B cell (primary cell): ENCODE measurements around the gene IQGAP1. TPM values are rescaled to one million over a fixed set of nuclear protein-coding genes. Genes with fewer than 3 reads are reported as not detected.

Experiments used
- ATAC-seq: fragments of 200-7000 bp; cut with Tn5 transposase; one replicate; pipeline ENCODE4 v1.10.0; 2021; ENCODE audit warnings: low read depth, mild to moderate bottlenecking, moderate number of reproducible peaks, moderate library complexity
- CTCF ChIA-PET: fragments of 350-600 bp; sonication (Branson Sonifier 250); formaldehyde crosslinking; loops from one replicate; lab custom pipeline; 2021; ENCODE audit warnings: antibody characterized with exemption, inconsistent platforms; lab: Charles Lee
- POLR2A ChIA-PET: fragments of 350-600 bp; sonication (Branson Sonifier 250); formaldehyde crosslinking; loops from one replicate; lab custom pipeline; 2021; ENCODE audit warnings: antibody characterized with exemption; lab: Charles Lee
- DNase-seq: peaks from one replicate; pipeline ENCODE4 v3.0.0; 2013
- H2AFZ ChIP-seq: 2 replicates; pipeline ENCODE4 v1.6.1; 2012; ENCODE audit warnings: mild to moderate bottlenecking, low read depth, low read length; ENCODE audit not compliant: insufficient read depth, poor library complexity, severe bottlenecking
- H3K27ac ChIP-seq, 2 donors: 1 replicate in 1 of 2; 2 replicates in 1 of 2; pipeline ENCODE4 v1.5.1; 2012 to 2013; ENCODE audit warnings: low read length in 2 of 2, mild to moderate bottlenecking in 2 of 2, moderate library complexity in 1 of 2
- H3K27me3 ChIP-seq, 4 experiments: fragments of 200-600 bp in 1 of 4; sonication (generic) in 1 of 4; replicated peaks in 1 of 4; 1 replicate in 2 of 4; 2 replicates in 2 of 4; pipeline versions ENCODE4 v1.6.1 to v1.7.0; 2013 to 2016; ENCODE audit warnings: low read length in 3 of 4, mild to moderate bottlenecking in 2 of 4, mixed read lengths in 1 of 4, moderate library complexity in 1 of 4; ENCODE audit not compliant: insufficient read depth in 4 of 4, control insufficient read depth in 3 of 4; ENCODE audit errors: control extremely low read depth in 1 of 4
- H3K36me3 ChIP-seq, 2 experiments: replicated peaks in 1 of 2; 1 replicate in 1 of 2; 2 replicates in 1 of 2; pipeline versions ENCODE4 v1.6.1 to v1.7.1; 2013; ENCODE audit warnings: low read length in 1 of 2; ENCODE audit not compliant: insufficient read depth in 2 of 2, control insufficient read depth in 1 of 2; ENCODE audit errors: control extremely low read depth in 1 of 2, extremely low read depth in 1 of 2
- H3K4me1 ChIP-seq, 2 donors: fragments of 200-600 bp in 1 of 2; sonication (generic) in 1 of 2; 1 replicate in 1 of 2; 2 replicates in 1 of 2; pipeline versions ENCODE4 v1.5.1 to v1.6.1; 2013 to 2017; ENCODE audit warnings: low read length in 2 of 2; ENCODE audit not compliant: control insufficient read depth in 2 of 2, insufficient read depth in 2 of 2
- H3K4me2 ChIP-seq: replicated peaks from 2 replicates; pipeline ENCODE3; 2012; ENCODE audit warnings: mild to moderate bottlenecking, low read depth, low read length; ENCODE audit not compliant: poor library complexity, severe bottlenecking
- H3K4me3 ChIP-seq, 5 experiments: fragments of 200-600 bp in 1 of 5; sonication (generic) in 1 of 5; 1 replicate in 3 of 5; 2 replicates in 2 of 5; pipeline versions ENCODE4 v1.5.1 to v1.7.0; 2011 to 2016; ENCODE audit warnings: low read length in 4 of 5, mild to moderate bottlenecking in 4 of 5, low read depth in 2 of 5, control low read depth in 1 of 5, moderate library complexity in 1 of 5; ENCODE audit not compliant: insufficient read depth in 1 of 5; ENCODE audit errors: control extremely low read depth in 1 of 5, extremely low read depth in 1 of 5
- H3K79me2 ChIP-seq: fragments of 200-600 bp; sonication (generic); one replicate; pipeline ENCODE4 v1.6.0; 2016; ENCODE audit warnings: low read length; ENCODE audit not compliant: control insufficient read depth, insufficient read depth
- H3K9ac ChIP-seq: fragments of 200-600 bp; sonication (generic); 2 replicates; pipeline ENCODE4 v1.6.1; 2017; ENCODE audit warnings: mild to moderate bottlenecking, low read length, moderate library complexity
- H3K9me3 ChIP-seq, 3 donors: one replicate each; pipeline versions ENCODE4 v1.6.1 to v1.7.1; 2013; ENCODE audit warnings: low read length in 2 of 3; ENCODE audit not compliant: control insufficient read depth in 2 of 3, insufficient read depth in 1 of 3; ENCODE audit errors: control extremely low read depth in 1 of 3
- H4K20me1 ChIP-seq: 2 replicates; pipeline ENCODE4 v1.6.0; 2012; ENCODE audit warnings: mild to moderate bottlenecking, low read length; ENCODE audit not compliant: insufficient read depth, control insufficient read depth, poor library complexity, severe bottlenecking
- H3K27ac Mint-ChIP-seq: one replicate; pipeline ENCODE4 v1.8.0; 2021; ENCODE audit warnings: mixed read lengths
- H3K27me3 Mint-ChIP-seq: one replicate; pipeline ENCODE4 v1.8.0; 2021; ENCODE audit warnings: mixed read lengths
- H3K4me1 Mint-ChIP-seq: one replicate; pipeline ENCODE4 v1.8.0; 2021; ENCODE audit warnings: mixed read lengths
- H3K4me3 Mint-ChIP-seq: one replicate; pipeline ENCODE4 v1.8.0; 2021; ENCODE audit warnings: mixed read lengths
- H3K9me3 Mint-ChIP-seq: one replicate; pipeline ENCODE4 v1.8.0; 2022; ENCODE audit warnings: mixed read lengths; ENCODE audit not compliant: insufficient read depth
- EZH2 ChIP-seq: IDR thresholded peaks from 2 replicates; pipeline ENCODE4 v1.6.1; 2012; ENCODE audit warnings: borderline replicate concordance, low read depth, mild to moderate bottlenecking, moderate library complexity, low read length; ENCODE audit not compliant: insufficient read depth, poor library complexity, severe bottlenecking
- WGBS: methylation state at CpG from one replicate; pipeline ENCODE4 v1.1.5; 2013; ENCODE audit warnings: missing lambda C conversion rate; ENCODE audit not compliant: insufficient coverage; 5-methylcytosine and 5-hydroxymethylcytosine counted together
- intact Hi-C: fragments of 100-400 bp; cut with micrococcal nuclease; formaldehyde crosslinking; loops from one replicate; pipeline ENCODE4 v1.10.0; 2022
- polyA plus RNA-seq: library from polyadenylated mRNA; depleted of rRNA; stranded (reverse); fragments of >200 nt; gene quantifications from 2 replicates; pipeline ENCODE4 v1.2.3, GENCODE V29; 2012
- total RNA-seq, 2 donors: library from RNA; stranded (reverse); fragments of 120-200 nt in 1 of 2; gene quantifications; 1 replicate in 1 of 2; 2 replicates in 1 of 2; pipeline versions ENCODE4 v1.2.3 to v1.2.4, GENCODE V29; 2013 to 2022
- TF ChIP-seq, protein P1 (sequence below): fragments of 200-600 bp; IDR thresholded peaks from one replicate; pipeline ENCODE4 v1.8.0; 2022; ENCODE audit warnings: antibody characterized with exemption, mild to moderate bottlenecking

Gene IQGAP1
- total and polyA plus RNA-seq, 2 donors (not counting 1 experiment from before 2014, with no cell fraction given) = 49.7 to 216 TPM

- H3K9me3 Mint-ChIP-seq = no peaks in the 10 kb centered on the region
These were observed 17.1 kb downstream of the IQGAP1 start for GRCh38 chr15:90405055-90405607.

DNA sequence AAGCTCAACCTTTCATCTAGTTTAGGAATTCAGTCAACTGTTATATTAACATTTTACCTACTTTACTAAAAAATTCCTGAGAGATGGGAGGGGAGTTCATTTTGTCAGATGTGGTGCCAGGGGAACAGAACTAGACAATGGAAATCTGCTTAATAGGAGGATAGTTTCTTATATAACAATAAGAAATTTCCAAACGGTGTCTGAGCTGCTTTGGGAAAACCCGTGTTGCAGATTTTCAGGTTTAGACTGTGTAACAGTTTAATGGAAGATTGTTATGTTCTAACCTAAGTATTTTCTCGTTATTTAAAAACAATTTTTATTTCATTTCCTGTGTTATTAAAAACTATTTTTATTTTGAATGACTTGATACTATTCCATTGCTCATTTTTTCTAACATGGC is 19.3 kb downstream of the IQGAP1 start:
- Mint-ChIP-seq H3K27me3 (no peaks in the 10 kb centered on the region), H3K9me3 (no peaks in the 10 kb centered on the region), H3K4me3 (no peak overlapping the region), H3K27ac (no peak overlapping the region), H3K4me1 (peaks cover 59% of the 10 kb centered on the region)
- H3K27ac ChIP-seq = no peak overlapping the region
- peaks cover 4 to 20% of the 10 kb centered on the region in 2 donors for H3K4me1 ChIP-seq
- WGBS = no CpG with 5 or more reads among the region's 3 CpGs
- no peak overlapping the region for H3K4me2 ChIP-seq
- DNase-seq = no peak
- ChIA-PET CTCF (interaction anchor here (1.1 kb wide), 1 partner anchor 46 kb away, joined by 3 read pairs; no protein-coding TSS in a partner anchor), POLR2A (no interaction called here)
- H3K9me3 ChIP-seq = peaks cover 0 to 4% (median 0%) of the 10 kb centered on the region in 3 donors
- H4K20me1 ChIP-seq = peaks cover 50% of the 10 kb centered on the region
- H3K9ac ChIP-seq = no peak overlapping the region
- no peaks in the 10 kb centered on the region for H3K27me3 ChIP-seq
- no peak for ATAC-seq
- H3K79me2 ChIP-seq = peaks cover 89% of the 10 kb centered on the region
- TF ChIP-seq, protein P1, sequence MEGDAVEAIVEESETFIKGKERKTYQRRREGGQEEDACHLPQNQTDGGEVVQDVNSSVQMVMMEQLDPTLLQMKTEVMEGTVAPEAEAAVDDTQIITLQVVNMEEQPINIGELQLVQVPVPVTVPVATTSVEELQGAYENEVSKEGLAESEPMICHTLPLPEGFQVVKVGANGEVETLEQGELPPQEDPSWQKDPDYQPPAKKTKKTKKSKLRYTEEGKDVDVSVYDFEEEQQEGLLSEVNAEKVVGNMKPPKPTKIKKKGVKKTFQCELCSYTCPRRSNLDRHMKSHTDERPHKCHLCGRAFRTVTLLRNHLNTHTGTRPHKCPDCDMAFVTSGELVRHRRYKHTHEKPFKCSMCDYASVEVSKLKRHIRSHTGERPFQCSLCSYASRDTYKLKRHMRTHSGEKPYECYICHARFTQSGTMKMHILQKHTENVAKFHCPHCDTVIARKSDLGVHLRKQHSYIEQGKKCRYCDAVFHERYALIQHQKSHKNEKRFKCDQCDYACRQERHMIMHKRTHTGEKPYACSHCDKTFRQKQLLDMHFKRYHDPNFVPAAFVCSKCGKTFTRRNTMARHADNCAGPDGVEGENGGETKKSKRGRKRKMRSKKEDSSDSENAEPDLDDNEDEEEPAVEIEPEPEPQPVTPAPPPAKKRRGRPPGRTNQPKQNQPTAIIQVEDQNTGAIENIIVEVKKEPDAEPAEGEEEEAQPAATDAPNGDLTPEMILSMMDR = no peak
- TF ChIP-seq EZH2 = no peak
- H2AFZ ChIP-seq = no peak overlapping the region
- intact Hi-C loops = no loop called here
- no peak overlapping the region for H3K4me3 ChIP-seq
- H3K36me3 ChIP-seq = peaks cover 3 to 9% of the 10 kb centered on the region in 2 experiments

More at GRCh38 chr15:90405055-90405607, 17.1 kb downstream of the IQGAP1 start:
- H3K27ac ChIP-seq = no peak overlapping the region
- POLR2A ChIA-PET = interaction anchor here (0.6 kb wide), 1 partner anchor 20 kb away, joined by 3 read pairs; no protein-coding TSS in a partner anchor
- peaks cover 0 to 4% (median 0%) of the 10 kb centered on the region in 3 donors for H3K9me3 ChIP-seq
- peaks cover 3 to 9% of the 10 kb centered on the region in 2 experiments for H3K36me3 ChIP-seq
- H3K9ac ChIP-seq = no peak overlapping the region
- peaks cover 23 to 26% of the 10 kb centered on the region in 2 donors for H3K4me1 ChIP-seq
- no peaks in the 10 kb centered on the region for H3K27me3 Mint-ChIP-seq
- peaks cover 95% of the 10 kb centered on the region for H3K79me2 ChIP-seq
- H4K20me1 ChIP-seq = peaks cover 41% of the 10 kb centered on the region
- no peaks in the 10 kb centered on the region for H3K27me3 ChIP-seq
- TF ChIP-seq, protein P1 = no peak
- no peak for TF ChIP-seq EZH2
- no peak overlapping the region for H3K4me2 ChIP-seq
- CTCF ChIA-PET = no interaction called here
- no peak overlapping the region for H3K4me3 ChIP-seq
- ATAC-seq (no peak), DNase-seq (no peak)
- 100% methylated on average over 1 of the region's 3 CpGs for WGBS
- no peak overlapping the region for H3K27ac Mint-ChIP-seq
- no peak overlapping the region for H2AFZ ChIP-seq
- H3K4me3 Mint-ChIP-seq = no peak overlapping the region
- peaks cover 65% of the 10 kb centered on the region for H3K4me1 Mint-ChIP-seq
- intact Hi-C loops = no loop called here
